GM21576 (cell line): ENCODE data around the gene IQCH.

Experiments used
- ATAC-seq: cut with Tn5 transposase; IDR thresholded peaks from one replicate; pipeline ENCODE4 v1.9.1; 2021; ENCODE audit warnings: mild to moderate bottlenecking, moderate library complexity; ENCODE audit not compliant: unreplicated experiment

Gene IQCH

GRCh38 chr15:67551207-67551743 is 296.7 kb downstream of the IQCH start:
- ATAC-seq: no peak
